Suppressor macrophage treated with lipopolysaccharide for 4 hours (primary cell): ENCODE measurements around the gene ALG5.

Experiments used
- DNase-seq: peaks from one replicate; pipeline ENCODE4 v3.0.0-alpha.2; 2020

The ALG5 gene

GRCh38 chr13:36975172-36975571, 24.0 kb downstream of the ALG5 start:
- no peak for DNase-seq

GRCh38 chr13:36973621-36974295, 25.4 kb downstream of the ALG5 start:
- peak; percentile 36 for DNase-seq

GRCh38 chr13:36973009-36973408, 26.1 kb downstream of the ALG5 start:
- no peak for DNase-seq

- no peak for DNase-seq
Measured at GRCh38 chr13:36966404-36966803, 32.7 kb downstream of the ALG5 start.

- DNase-seq, result no peak
Measured at GRCh38 chr13:36965767-36966166, 33.4 kb downstream of the ALG5 start.

GRCh38 chr13:36959456-36960116, 39.6 kb downstream of the ALG5 start:
- no peak for DNase-seq

GRCh38 chr13:36954542-36954941, 44.6 kb downstream of the ALG5 start:
- DNase-seq, result no peak

- DNase-seq, result no peak
Measured at GRCh38 chr13:36950920-36951319, 48.2 kb downstream of the ALG5 start.

GRCh38 chr13:36950330-36950729, 48.8 kb downstream of the ALG5 start:
- DNase-seq, result no peak

- no peak for DNase-seq
Measured at GRCh38 chr13:36945078-36945477, 54.1 kb downstream of the ALG5 start.

- no peak for DNase-seq
Measured at GRCh38 chr13:36925603-36926002, 73.5 kb downstream of the ALG5 start.

GRCh38 chr13:36924001-36924400, 75.1 kb downstream of the ALG5 start:
- no peak for DNase-seq

GRCh38 chr13:36921631-36922301, 77.4 kb downstream of the ALG5 start:
- DNase-seq, result no peak

GRCh38 chr13:36920616-36921185, 78.4 kb downstream of the ALG5 start:
- no peak for DNase-seq

GRCh38 chr13:36919833-36920615, 79.1 kb downstream of the ALG5 start, which contains the start of gene SMAD9:
Gene SMAD9 (minus strand): TSS chr13:36920238. CDS start chr13:36879689, 40,549 bp downstream.
- DNase-seq, result peak; percentile 33

GRCh38 chr13:36919171-36919832, 79.8 kb downstream of the ALG5 start:
- DNase-seq, result peak; percentile 3

- no peak for DNase-seq
Measured at GRCh38 chr13:36918246-36919131, 80.7 kb downstream of the ALG5 start.

GRCh38 chr13:36917311-36917710, 81.8 kb downstream of the ALG5 start:
- no peak for DNase-seq

- no peak for DNase-seq
Measured at GRCh38 chr13:36915896-36916640, 83.1 kb downstream of the ALG5 start.

GRCh38 chr13:36915106-36915505, 84.0 kb downstream of the ALG5 start:
- no peak for DNase-seq
